ENCODE measurements around the gene MRTFA.
"Not testable (repeated sequence)": the region's sequence is repeated elsewhere in the genome, so short reads cannot be mapped to it uniquely, and the experiment has no call there.

DNA sequence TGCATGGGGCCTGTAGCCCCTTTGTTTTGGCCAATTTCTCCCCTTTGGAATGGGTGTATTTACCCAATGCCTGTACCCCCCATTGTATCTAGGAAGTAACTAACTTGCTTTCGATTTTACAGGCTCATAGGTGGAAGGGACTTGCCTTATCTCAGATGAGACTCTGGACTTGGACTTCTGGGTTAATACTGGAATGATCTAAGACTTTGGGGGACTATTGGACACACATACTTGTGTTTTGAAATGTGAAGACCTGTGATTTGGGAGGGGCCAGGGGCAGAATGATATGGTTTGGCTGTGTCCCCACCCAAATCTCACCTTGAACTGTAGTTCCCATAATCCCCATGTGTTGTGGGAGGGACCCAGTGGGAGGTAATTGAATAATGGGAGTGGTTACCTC, 82.5 kb downstream of the MRTFA start:
- not testable (repeated sequence) for TF ChIP-seq POLR2AphosphoS2 (conservative IDR thresholded peaks at IDR 0.05; ENCODE audit: low read length); CHD2 (IDR thresholded peaks at IDR 0.05; ENCODE audit: low read length, partially characterized antibody); CTCF (IDR thresholded peaks at IDR 0.05); RAD21 (conservative IDR thresholded peaks at IDR 0.05 in 1 of 2, IDR thresholded peaks at IDR 0.05 in 1 of 2); POLR2A (IDR thresholded peaks at IDR 0.05; ENCODE audit: low read length); HOXA7 (CRISPR knock-in tag; IDR thresholded peaks at IDR 0.05); REST (IDR thresholded peaks at IDR 0.05)

Data from A549 (cell line).